SK-N-SH (cell line): Measurements from ENCODE around the gene RGS7BP. TPM values are rescaled to one million over a fixed set of nuclear protein-coding genes. Genes with fewer than 3 reads are reported as not detected.

Experiments
- CTCF ChIA-PET: fragments of 300-600, 350-600 bp; formaldehyde crosslinking; extraction: SDS; loops from one replicate; lab custom pipeline; 2021; lab: Yijun Ruan, JAX
- POLR2A ChIA-PET: fragments of 350-600 bp; sonication (Branson Sonifier 250); formaldehyde crosslinking; extraction: SDS; loops from one replicate; lab custom pipeline; 2020; ENCODE audit warnings: antibody characterized with exemption, inconsistent platforms; lab: Yijun Ruan, JAX
- DNase-seq: peaks from one replicate; pipeline ENCODE4 v3.0.0; 2012
- H2AFZ ChIP-seq: fragments of 200-600 bp; sonication (generic); 2 replicates; pipeline ENCODE4 v1.8.1; 2016; ENCODE audit warnings: antibody characterized with exemption, mild to moderate bottlenecking, low read depth
- H3F3A ChIP-seq: fragments of 200-600 bp; sonication (generic); replicated peaks from 2 replicates; pipeline ENCODE3; 2016; ENCODE audit warnings: antibody characterized with exemption, mild to moderate bottlenecking; ENCODE audit not compliant: insufficient read depth
- H3K27ac ChIP-seq, 2 experiments: fragments of 200-500 bp in 1 of 2; fragments of 200-600 bp in 1 of 2; sonication (Bioruptor generic) in 1 of 2; sonication (generic), shearing (Covaris generic) in 1 of 2; 2 replicates each; pipeline versions ENCODE4 v1.5.1 to v1.6.1; 2014 to 2016; ENCODE audit warnings: low read depth in 2 of 2, inconsistent platforms in 1 of 2, low read length in 1 of 2, mild to moderate bottlenecking in 1 of 2, mixed read lengths in 1 of 2
- H3K27me3 ChIP-seq: fragments of 200-600 bp; sonication (generic), shearing (Covaris generic); 2 replicates; pipeline ENCODE4 v1.6.1; 2016; ENCODE audit warnings: mixed run types; ENCODE audit not compliant: insufficient read depth
- H3K36me3 ChIP-seq, 2 experiments: fragments of 200-500 bp in 1 of 2; fragments of 200-600 bp in 1 of 2; sonication (Bioruptor generic) in 1 of 2; sonication (generic) in 1 of 2; replicated peaks in 1 of 2; 2 replicates each; pipeline versions ENCODE3 to v1.5.1; 2014 to 2016; ENCODE audit warnings: low read length in 1 of 2, mild to moderate bottlenecking in 1 of 2; ENCODE audit not compliant: insufficient read depth in 2 of 2, control insufficient read depth in 1 of 2
- H3K4me1 ChIP-seq, 2 experiments: fragments of 200-500 bp in 1 of 2; fragments of 200-600 bp in 1 of 2; sonication (Bioruptor generic) in 1 of 2; sonication (generic), shearing (Covaris generic) in 1 of 2; 2 replicates each; pipeline versions ENCODE4 v1.5.1 to v1.6.1; 2014 to 2016; ENCODE audit warnings: low read depth in 1 of 2, low read length in 1 of 2, mixed run types in 1 of 2; ENCODE audit not compliant: insufficient read depth in 2 of 2, control insufficient read depth in 1 of 2
- H3K4me2 ChIP-seq: fragments of 200-600 bp; sonication (generic), shearing (Covaris generic); 2 replicates; pipeline ENCODE4 v1.6.1; 2017; ENCODE audit warnings: mixed run types
- H3K4me3 ChIP-seq, 2 experiments: fragments of 200-500 bp in 1 of 2; fragments of 200-600 bp in 1 of 2; sonication (Bioruptor generic) in 1 of 2; sonication (generic), shearing (Covaris generic) in 1 of 2; 2 replicates each; pipeline versions ENCODE4 v1.5.1 to v1.8.1; 2014 to 2016; ENCODE audit warnings: low read depth in 2 of 2, inconsistent platforms in 1 of 2, low read length in 1 of 2, mild to moderate bottlenecking in 1 of 2, mixed read lengths in 1 of 2, moderate library complexity in 1 of 2
- H3K79me2 ChIP-seq: fragments of 200-600 bp; sonication (generic); 2 replicates; pipeline ENCODE4 v1.8.1; 2017; ENCODE audit warnings: mild to moderate bottlenecking; ENCODE audit not compliant: insufficient read depth
- H3K9ac ChIP-seq: fragments of 200-600 bp; sonication (generic); 2 replicates; pipeline ENCODE4 v1.6.1; 2017; ENCODE audit warnings: mixed run types
- H3K9me2 ChIP-seq: fragments of 200-600 bp; sonication (generic); 2 replicates; pipeline ENCODE4 v1.6.1; 2017; ENCODE audit warnings: mixed run types
- H3K9me3 ChIP-seq: fragments of 200-600 bp; sonication (generic); 2 replicates; pipeline ENCODE4 v1.6.1; 2017; ENCODE audit warnings: mixed run types, mild to moderate bottlenecking, moderate library complexity
- H4K20me1 ChIP-seq: fragments of 200-600 bp; sonication (generic); 2 replicates; pipeline ENCODE4 v1.6.1; 2017; ENCODE audit warnings: mild to moderate bottlenecking, mixed run types; ENCODE audit not compliant: insufficient read depth
- CHD2 ChIP-seq: fragments of 150-350 bp; IDR thresholded peaks from 2 replicates; pipeline ENCODE4 v1.6.1; 2018; ENCODE audit warnings: low read length; ENCODE audit not compliant: partially characterized antibody
- CTCF ChIP-seq: fragments of 200-600 bp; sonication (generic); IDR thresholded peaks from 2 replicates; pipeline ENCODE4 v1.6.1; 2017; ENCODE audit warnings: antibody characterized with exemption, mild to moderate bottlenecking, moderate library complexity
- EZH2phosphoT487 ChIP-seq: fragments of 200-600 bp; sonication (generic); IDR thresholded peaks from 2 replicates; pipeline ENCODE4 v1.6.1; 2017; ENCODE audit warnings: low read depth, mixed run types, mild to moderate bottlenecking, antibody characterized with exemption, moderate library complexity, borderline replicate concordance
- GABPA ChIP-seq: IDR thresholded peaks from 2 replicates; pipeline ENCODE4 v1.4.0; 2012; ENCODE audit warnings: low read depth, mild to moderate bottlenecking
- IRF3 ChIP-seq: fragments of 150-350 bp; IDR thresholded peaks from 2 replicates; pipeline ENCODE4 v1.6.1; 2016; ENCODE audit warnings: mild to moderate bottlenecking, low read depth, low read length
- JUND ChIP-seq: IDR thresholded peaks from 2 replicates; pipeline ENCODE4 v1.4.0; 2012
- MEF2A ChIP-seq: IDR thresholded peaks from 2 replicates; pipeline ENCODE4 v1.4.0; 2012; ENCODE audit warnings: low read depth, borderline replicate concordance
- NFIC ChIP-seq: IDR thresholded peaks from 2 replicates; pipeline ENCODE4 v1.4.0; 2012; ENCODE audit warnings: borderline replicate concordance
- PBX3 ChIP-seq: IDR thresholded peaks from 2 replicates; pipeline ENCODE4; 2012
- RAD21 ChIP-seq: IDR thresholded peaks from 2 replicates; pipeline ENCODE4 v1.6.1; 2012; ENCODE audit warnings: mild to moderate bottlenecking, low read length
- SMC3 ChIP-seq: IDR thresholded peaks from 2 replicates; pipeline ENCODE4 v1.6.1; 2012; ENCODE audit warnings: low read depth, low read length, improper control_type of control experiment
- TAF1 ChIP-seq: IDR thresholded peaks from 2 replicates; pipeline ENCODE4 v1.6.1; 2012; ENCODE audit warnings: low read depth, mild to moderate bottlenecking, low read length, moderate library complexity, borderline replicate concordance
- ZBTB33 ChIP-seq: IDR thresholded peaks from 2 replicates; pipeline ENCODE4 v1.4.0; 2012; ENCODE audit warnings: low read depth, borderline replicate concordance
- WGBS: methylation state at CpG from one replicate; pipeline ENCODE4 v1.1.6; 2017; ENCODE audit warnings: low lambda C conversion rate; 5-methylcytosine and 5-hydroxymethylcytosine counted together
- polyA plus RNA-seq, 3 experiments: library from polyadenylated mRNA; depleted of rRNA; stranded (reverse); fragments of >200 nt; gene quantifications; 2 replicates each; pipeline ENCODE4 v1.2.3, GENCODE V29; 2012
- TF ChIP-seq, protein P1 (sequence below): fragments of 150-350 bp; IDR thresholded peaks from 2 replicates; pipeline ENCODE4 v1.6.1; 2017; ENCODE audit warnings: antibody characterized with exemption, low read length, low read depth, borderline replicate concordance
- TF ChIP-seq, protein P2 (sequence below): IDR thresholded peaks from 2 replicates; pipeline ENCODE4 v1.6.1; 2012; ENCODE audit warnings: mild to moderate bottlenecking, low read depth, low read length, moderate library complexity

RGS7BP gene
- polyA plus RNA-seq, 1 of the 3 experiments (the other 2 are of a cell fraction), result not detected

- Histone ChIP-seq H2AFZ (no peak overlapping the region), H3K27ac (no peak overlapping the region), H3K27me3 (no peaks in the 10 kb centered on the region; the same call in 1 of the 2 replicates), H3K79me2 (no peaks in the 10 kb centered on the region), H3K4me1 (no peaks in the 10 kb centered on the region), H3F3A (no peaks in the 10 kb centered on the region), H3K9me3 (no peaks in the 10 kb centered on the region), H3K36me3 (no peaks in the 10 kb centered on the region), H3K4me3 (no peak overlapping the region), H3K9ac (no peak overlapping the region), H4K20me1 (no peaks in the 10 kb centered on the region), H3K9me2 (no peaks in the 10 kb centered on the region), H3K4me2 (no peak overlapping the region)
- ChIA-PET POLR2A (no interaction called here), CTCF (no interaction called here)
- 2% methylated on average over 3 of the region's 3 CpGs for WGBS
- no peak for DNase-seq
- no peak for TF ChIP-seq EZH2phosphoT487
- no peak for TF ChIP-seq CHD2
- no peak for TF ChIP-seq PBX3
- TF ChIP-seq IRF3, result no peak
- TF ChIP-seq, protein P1, sequence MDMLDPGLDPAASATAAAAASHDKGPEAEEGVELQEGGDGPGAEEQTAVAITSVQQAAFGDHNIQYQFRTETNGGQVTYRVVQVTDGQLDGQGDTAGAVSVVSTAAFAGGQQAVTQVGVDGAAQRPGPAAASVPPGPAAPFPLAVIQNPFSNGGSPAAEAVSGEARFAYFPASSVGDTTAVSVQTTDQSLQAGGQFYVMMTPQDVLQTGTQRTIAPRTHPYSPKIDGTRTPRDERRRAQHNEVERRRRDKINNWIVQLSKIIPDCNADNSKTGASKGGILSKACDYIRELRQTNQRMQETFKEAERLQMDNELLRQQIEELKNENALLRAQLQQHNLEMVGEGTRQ, result no peak
- no peak for TF ChIP-seq RAD21
- TF ChIP-seq SMC3, result no peak
- TF ChIP-seq ZBTB33, result no peak
- no peak for TF ChIP-seq TAF1
- TF ChIP-seq MEF2A, result no peak
- TF ChIP-seq NFIC, result no peak
- TF ChIP-seq JUND, result no peak
- TF ChIP-seq CTCF, result no peak
- no peak for TF ChIP-seq GABPA
- TF ChIP-seq, protein P2, sequence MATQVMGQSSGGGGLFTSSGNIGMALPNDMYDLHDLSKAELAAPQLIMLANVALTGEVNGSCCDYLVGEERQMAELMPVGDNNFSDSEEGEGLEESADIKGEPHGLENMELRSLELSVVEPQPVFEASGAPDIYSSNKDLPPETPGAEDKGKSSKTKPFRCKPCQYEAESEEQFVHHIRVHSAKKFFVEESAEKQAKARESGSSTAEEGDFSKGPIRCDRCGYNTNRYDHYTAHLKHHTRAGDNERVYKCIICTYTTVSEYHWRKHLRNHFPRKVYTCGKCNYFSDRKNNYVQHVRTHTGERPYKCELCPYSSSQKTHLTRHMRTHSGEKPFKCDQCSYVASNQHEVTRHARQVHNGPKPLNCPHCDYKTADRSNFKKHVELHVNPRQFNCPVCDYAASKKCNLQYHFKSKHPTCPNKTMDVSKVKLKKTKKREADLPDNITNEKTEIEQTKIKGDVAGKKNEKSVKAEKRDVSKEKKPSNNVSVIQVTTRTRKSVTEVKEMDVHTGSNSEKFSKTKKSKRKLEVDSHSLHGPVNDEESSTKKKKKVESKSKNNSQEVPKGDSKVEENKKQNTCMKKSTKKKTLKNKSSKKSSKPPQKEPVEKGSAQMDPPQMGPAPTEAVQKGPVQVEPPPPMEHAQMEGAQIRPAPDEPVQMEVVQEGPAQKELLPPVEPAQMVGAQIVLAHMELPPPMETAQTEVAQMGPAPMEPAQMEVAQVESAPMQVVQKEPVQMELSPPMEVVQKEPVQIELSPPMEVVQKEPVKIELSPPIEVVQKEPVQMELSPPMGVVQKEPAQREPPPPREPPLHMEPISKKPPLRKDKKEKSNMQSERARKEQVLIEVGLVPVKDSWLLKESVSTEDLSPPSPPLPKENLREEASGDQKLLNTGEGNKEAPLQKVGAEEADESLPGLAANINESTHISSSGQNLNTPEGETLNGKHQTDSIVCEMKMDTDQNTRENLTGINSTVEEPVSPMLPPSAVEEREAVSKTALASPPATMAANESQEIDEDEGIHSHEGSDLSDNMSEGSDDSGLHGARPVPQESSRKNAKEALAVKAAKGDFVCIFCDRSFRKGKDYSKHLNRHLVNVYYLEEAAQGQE, result no peak
Measured at GRCh38 chr5:64530076-64530475, 24.3 kb downstream of the RGS7BP start.
